ENCODE data around the gene IER3. TPM values are rescaled to one million over a fixed set of nuclear protein-coding genes. Genes with fewer than 3 reads are reported as not detected.
"Not testable (repeated sequence)": the region's sequence is repeated elsewhere in the genome, so short reads cannot be mapped to it uniquely, and the experiment has no call there.

IER3 gene
- total and polyA plus RNA-seq, 4 donors, result 1.3 to 8.1 (median 6.7) TPM

DNA sequence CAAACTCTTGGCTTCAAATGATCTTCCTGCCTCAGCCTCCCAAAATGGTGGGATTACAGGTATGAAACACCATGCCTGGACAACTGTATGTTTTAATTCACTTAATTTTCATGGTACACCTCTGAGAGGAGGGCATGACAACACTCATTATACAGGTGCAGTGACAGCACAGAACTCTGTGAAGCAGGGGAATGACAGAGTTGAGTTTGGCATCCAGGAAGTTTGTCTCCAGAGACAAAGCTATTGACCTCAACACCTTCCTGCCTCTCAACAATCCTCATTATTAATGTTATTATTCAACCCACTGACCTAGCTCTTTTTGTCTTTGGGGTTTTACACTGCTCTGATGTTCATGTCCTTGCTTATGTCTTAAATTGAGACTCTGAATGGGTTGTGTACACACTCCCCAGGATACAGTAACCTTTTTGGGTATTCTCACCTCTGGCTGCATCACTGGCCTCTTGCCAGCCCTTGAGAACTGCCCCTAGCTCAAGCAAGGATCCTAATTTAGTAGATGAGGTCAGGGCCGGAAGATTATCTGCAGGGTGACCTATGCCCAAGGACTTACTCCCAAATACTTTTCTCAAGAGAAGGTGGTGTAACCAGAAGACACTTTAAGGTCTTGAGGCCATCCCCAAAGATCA, 13.0 kb upstream of the IER3 start (continued):
- no peak for TF ChIP-seq CTCF (IDR thresholded peaks at IDR 0.05; ENCODE audit: low read depth, low read length, missing input control)
- no peak for TF ChIP-seq REST (IDR thresholded peaks at IDR 0.05)
- TF ChIP-seq RXRA (IDR thresholded peaks at IDR 0.05), result no peak
- TF ChIP-seq, protein P1, sequence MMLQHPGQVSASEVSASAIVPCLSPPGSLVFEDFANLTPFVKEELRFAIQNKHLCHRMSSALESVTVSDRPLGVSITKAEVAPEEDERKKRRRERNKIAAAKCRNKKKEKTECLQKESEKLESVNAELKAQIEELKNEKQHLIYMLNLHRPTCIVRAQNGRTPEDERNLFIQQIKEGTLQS (IDR thresholded peaks at IDR 0.05), result no peak

GRCh38 chr6:30756405-30757003, 12.2 kb upstream of the IER3 start:
- H3K9ac ChIP-seq (ENCODE audit: low read depth in 1 of 2, low read length in 2 of 2); H3K36me3 ChIP-seq (ENCODE audit: control insufficient read depth in 4 of 4, insufficient read depth in 3 of 4, low read depth in 1 of 4, low read length in 3 of 4); H3K9me3 ChIP-seq (ENCODE audit: control insufficient read depth in 4 of 4, low read length in 3 of 4); H3K27me3 ChIP-seq (ENCODE audit: control insufficient read depth in 4 of 4, insufficient read depth in 4 of 4, low read length in 3 of 4); DNase-seq (ENCODE audit: low spot score); H3K27ac ChIP-seq (ENCODE audit: low read depth in 1 of 2, low read length in 2 of 2); H3K4me3 ChIP-seq (ENCODE audit: low read depth in 1 of 3, low read length in 3 of 3); H3K4me1 ChIP-seq (ENCODE audit: control insufficient read depth in 4 of 4, insufficient read depth in 4 of 4, low read length in 3 of 4): not testable (repeated sequence)
- WGBS, result 91% methylated on average over 7 of the region's 7 CpGs

DNA sequence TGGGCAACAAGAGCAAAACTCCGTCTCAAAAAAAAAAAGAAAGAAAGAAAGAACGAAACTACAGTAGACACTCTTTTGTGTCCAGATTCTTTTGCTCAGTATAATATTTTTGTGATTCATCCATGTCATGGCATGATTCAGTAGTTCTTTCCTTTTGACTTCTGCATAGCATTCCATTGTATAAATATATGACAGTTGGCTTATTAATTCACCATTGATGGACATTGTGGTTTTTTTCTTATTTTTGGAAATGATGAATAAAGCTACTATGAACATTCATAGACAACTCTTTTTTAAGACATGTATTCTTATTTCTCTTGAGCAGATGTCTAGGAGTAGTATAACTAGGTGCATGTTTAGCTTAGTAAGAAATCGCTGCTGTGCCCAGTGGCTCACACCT, 10.3 kb upstream of the IER3 start:
- Histone ChIP-seq H3K9me3 (ENCODE audit: control insufficient read depth in 4 of 4, low read length in 3 of 4) (no peaks in the 10 kb centered on the region), H3K4me1 (ENCODE audit: control insufficient read depth in 4 of 4, insufficient read depth in 4 of 4, low read length in 3 of 4) (peaks cover 1 to 12% (median 11%) of the 10 kb centered on the region in 4 donors), H3K36me3 (ENCODE audit: control insufficient read depth in 4 of 4, insufficient read depth in 3 of 4, low read depth in 1 of 4, low read length in 3 of 4) (no peaks in the 10 kb centered on the region), H3K27me3 (ENCODE audit: control insufficient read depth in 4 of 4, insufficient read depth in 4 of 4, low read length in 3 of 4) (no peaks in the 10 kb centered on the region), H3K4me3 (ENCODE audit: low read depth in 1 of 3, low read length in 3 of 3) (no peak overlapping the region), H3K27ac (ENCODE audit: low read depth in 1 of 2, low read length in 2 of 2) (no peak overlapping the region), H3K9ac (ENCODE audit: low read depth in 1 of 2, low read length in 2 of 2) (no peak overlapping the region)
- no peak for DNase-seq (ENCODE audit: low spot score)
- 99% methylated on average over 3 of the region's 3 CpGs for WGBS
- TF ChIP-seq CTCF (IDR thresholded peaks at IDR 0.05; ENCODE audit: low read depth, low read length, missing input control), result no peak
- TF ChIP-seq HNF4A (conservative IDR thresholded peaks at IDR 0.05), result no peak
- TF ChIP-seq, protein P2, sequence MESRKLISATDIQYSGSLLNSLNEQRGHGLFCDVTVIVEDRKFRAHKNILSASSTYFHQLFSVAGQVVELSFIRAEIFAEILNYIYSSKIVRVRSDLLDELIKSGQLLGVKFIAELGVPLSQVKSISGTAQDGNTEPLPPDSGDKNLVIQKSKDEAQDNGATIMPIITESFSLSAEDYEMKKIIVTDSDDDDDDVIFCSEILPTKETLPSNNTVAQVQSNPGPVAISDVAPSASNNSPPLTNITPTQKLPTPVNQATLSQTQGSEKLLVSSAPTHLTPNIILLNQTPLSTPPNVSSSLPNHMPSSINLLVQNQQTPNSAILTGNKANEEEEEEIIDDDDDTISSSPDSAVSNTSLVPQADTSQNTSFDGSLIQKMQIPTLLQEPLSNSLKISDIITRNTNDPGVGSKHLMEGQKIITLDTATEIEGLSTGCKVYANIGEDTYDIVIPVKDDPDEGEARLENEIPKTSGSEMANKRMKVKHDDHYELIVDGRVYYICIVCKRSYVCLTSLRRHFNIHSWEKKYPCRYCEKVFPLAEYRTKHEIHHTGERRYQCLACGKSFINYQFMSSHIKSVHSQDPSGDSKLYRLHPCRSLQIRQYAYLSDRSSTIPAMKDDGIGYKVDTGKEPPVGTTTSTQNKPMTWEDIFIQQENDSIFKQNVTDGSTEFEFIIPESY (IDR thresholded peaks at IDR 0.05), result no peak
- TF ChIP-seq JUND (IDR thresholded peaks at IDR 0.05), result no peak
- TF ChIP-seq RAD21 (IDR thresholded peaks at IDR 0.05), result no peak
- TF ChIP-seq TAF1 (conservative IDR thresholded peaks at IDR 0.05), result no peak

All from liver (tissue), 9 donors.